Measurements from ENCODE around the gene ATG2B. TPM values are rescaled to one million over a fixed set of nuclear protein-coding genes. Genes with fewer than 3 reads are reported as not detected.

The ATG2B gene
- total and polyA plus RNA-seq, 2 donors (not counting 1 experiment from before 2014, with no cell fraction given): 15.0 to 30.9 TPM

DNA sequence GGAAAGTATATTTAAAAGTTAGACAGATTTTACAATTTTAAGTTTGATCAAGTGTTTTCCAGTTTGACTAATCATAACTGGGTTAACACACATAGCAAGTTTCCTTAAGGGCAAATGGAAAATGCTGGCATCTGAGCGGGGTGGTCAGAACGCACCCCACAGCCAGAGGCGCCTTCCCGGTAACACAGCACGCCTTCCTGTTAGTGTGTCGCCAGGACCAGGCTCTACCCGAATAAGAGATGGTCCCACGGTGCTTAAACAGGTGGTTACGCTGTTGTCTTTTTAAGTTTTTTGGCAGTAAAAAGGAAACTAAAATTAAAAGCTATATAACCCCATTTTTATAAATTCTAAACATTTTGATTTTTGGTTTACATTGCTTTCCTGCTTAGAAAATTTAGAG is 79.1 kb downstream of the ATG2B start:
- no peaks in the 10 kb centered on the region for H3K4me1 ChIP-seq (ENCODE audit: control insufficient read depth, extremely low read depth, insufficient read depth, low read length)
- H2AFZ ChIP-seq (ENCODE audit: low read length): no peak overlapping the region
- H3K27ac ChIP-seq (ENCODE audit: insufficient read depth, low read length): no peak overlapping the region
- H3K9me3 ChIP-seq (ENCODE audit: control insufficient read depth, insufficient read depth, low read depth, low read length): no peaks in the 10 kb centered on the region
- H4K20me1 ChIP-seq (ENCODE audit: control insufficient read depth, extremely low read depth, insufficient read depth, low read length): no peaks in the 10 kb centered on the region
- no peaks in the 10 kb centered on the region for H3K79me2 ChIP-seq (ENCODE audit: control insufficient read depth, insufficient read depth, low read length)
- H3K36me3 ChIP-seq (ENCODE audit: control insufficient read depth, insufficient read depth, low read length): peaks cover 4% of the 10 kb centered on the region
- H3K4me2 ChIP-seq (ENCODE audit: extremely low read depth, insufficient read depth, low read length): no peak overlapping the region
- H3K27me3 ChIP-seq (ENCODE audit: control insufficient read depth, insufficient read depth, low read length): no peaks in the 10 kb centered on the region
- no peak overlapping the region for H3K9ac ChIP-seq (ENCODE audit: insufficient read depth, low read length)
- TF ChIP-seq EZH2 (IDR thresholded peaks at IDR 0.05; ENCODE audit: low read length, missing control alignments): no peak
- TF ChIP-seq, protein P1, sequence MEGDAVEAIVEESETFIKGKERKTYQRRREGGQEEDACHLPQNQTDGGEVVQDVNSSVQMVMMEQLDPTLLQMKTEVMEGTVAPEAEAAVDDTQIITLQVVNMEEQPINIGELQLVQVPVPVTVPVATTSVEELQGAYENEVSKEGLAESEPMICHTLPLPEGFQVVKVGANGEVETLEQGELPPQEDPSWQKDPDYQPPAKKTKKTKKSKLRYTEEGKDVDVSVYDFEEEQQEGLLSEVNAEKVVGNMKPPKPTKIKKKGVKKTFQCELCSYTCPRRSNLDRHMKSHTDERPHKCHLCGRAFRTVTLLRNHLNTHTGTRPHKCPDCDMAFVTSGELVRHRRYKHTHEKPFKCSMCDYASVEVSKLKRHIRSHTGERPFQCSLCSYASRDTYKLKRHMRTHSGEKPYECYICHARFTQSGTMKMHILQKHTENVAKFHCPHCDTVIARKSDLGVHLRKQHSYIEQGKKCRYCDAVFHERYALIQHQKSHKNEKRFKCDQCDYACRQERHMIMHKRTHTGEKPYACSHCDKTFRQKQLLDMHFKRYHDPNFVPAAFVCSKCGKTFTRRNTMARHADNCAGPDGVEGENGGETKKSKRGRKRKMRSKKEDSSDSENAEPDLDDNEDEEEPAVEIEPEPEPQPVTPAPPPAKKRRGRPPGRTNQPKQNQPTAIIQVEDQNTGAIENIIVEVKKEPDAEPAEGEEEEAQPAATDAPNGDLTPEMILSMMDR (conservative IDR thresholded peaks at IDR 0.05 in 1 of 2, IDR thresholded peaks at IDR 0.05 in 1 of 2; ENCODE audit: low read depth in 1 of 2, low read length in 2 of 2): no peak
- DNase-seq (ENCODE audit: low read depth in 2 of 2): no peak
- H3K4me3 ChIP-seq (replicated peaks in 1 of 4; ENCODE audit: control extremely low read depth in 1 of 4, insufficient read depth in 1 of 4, low read depth in 3 of 4, low read length in 4 of 4): no peak overlapping the region

DNA sequence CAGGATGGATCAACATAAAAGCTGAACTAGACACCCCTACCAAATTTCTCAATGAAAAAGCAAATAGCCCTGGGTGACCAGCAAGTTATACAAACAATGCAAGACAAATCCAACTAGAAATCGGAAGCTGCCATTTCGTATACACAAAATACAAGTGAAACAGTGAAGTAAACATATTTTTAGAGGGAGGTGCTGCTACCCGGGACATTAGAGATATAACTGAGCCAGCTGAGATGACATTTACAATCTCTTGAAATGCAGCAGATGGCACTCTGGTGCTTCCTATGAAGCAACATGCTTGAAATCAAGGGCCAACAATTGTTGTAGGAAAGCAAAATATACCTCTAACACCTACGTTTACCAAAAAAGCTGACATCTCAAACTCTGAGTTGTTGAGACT is 81.7 kb downstream of the ATG2B start:
- no peak overlapping the region for H2AFZ ChIP-seq (ENCODE audit: low read length)
- H3K9me3 ChIP-seq (ENCODE audit: control insufficient read depth, insufficient read depth, low read depth, low read length): peaks cover 2% of the 10 kb centered on the region
- H3K79me2 ChIP-seq (ENCODE audit: control insufficient read depth, insufficient read depth, low read length): no peaks in the 10 kb centered on the region
- H3K4me1 ChIP-seq (ENCODE audit: control insufficient read depth, extremely low read depth, insufficient read depth, low read length): no peaks in the 10 kb centered on the region
- no peaks in the 10 kb centered on the region for H4K20me1 ChIP-seq (ENCODE audit: control insufficient read depth, extremely low read depth, insufficient read depth, low read length)
- peak in 1 of 2 donors; percentile 42 for DNase-seq (ENCODE audit: low read depth in 2 of 2)
- H3K9ac ChIP-seq (ENCODE audit: insufficient read depth, low read length): no peak overlapping the region
- peaks cover 4% of the 10 kb centered on the region for H3K36me3 ChIP-seq (ENCODE audit: control insufficient read depth, insufficient read depth, low read length)
- TF ChIP-seq EZH2 (IDR thresholded peaks at IDR 0.05; ENCODE audit: low read length, missing control alignments): no peak
- TF ChIP-seq, protein P1 (conservative IDR thresholded peaks at IDR 0.05 in 1 of 2, IDR thresholded peaks at IDR 0.05 in 1 of 2; ENCODE audit: low read depth in 1 of 2, low read length in 2 of 2): no peak
- no peak overlapping the region for H3K27ac ChIP-seq (ENCODE audit: insufficient read depth, low read length)
- H3K4me2 ChIP-seq (ENCODE audit: extremely low read depth, insufficient read depth, low read length): no peak overlapping the region
- no peak overlapping the region for H3K4me3 ChIP-seq (replicated peaks in 1 of 4; ENCODE audit: control extremely low read depth in 1 of 4, insufficient read depth in 1 of 4, low read depth in 3 of 4, low read length in 4 of 4)
- no peaks in the 10 kb centered on the region for H3K27me3 ChIP-seq (ENCODE audit: control insufficient read depth, insufficient read depth, low read length)

DNA sequence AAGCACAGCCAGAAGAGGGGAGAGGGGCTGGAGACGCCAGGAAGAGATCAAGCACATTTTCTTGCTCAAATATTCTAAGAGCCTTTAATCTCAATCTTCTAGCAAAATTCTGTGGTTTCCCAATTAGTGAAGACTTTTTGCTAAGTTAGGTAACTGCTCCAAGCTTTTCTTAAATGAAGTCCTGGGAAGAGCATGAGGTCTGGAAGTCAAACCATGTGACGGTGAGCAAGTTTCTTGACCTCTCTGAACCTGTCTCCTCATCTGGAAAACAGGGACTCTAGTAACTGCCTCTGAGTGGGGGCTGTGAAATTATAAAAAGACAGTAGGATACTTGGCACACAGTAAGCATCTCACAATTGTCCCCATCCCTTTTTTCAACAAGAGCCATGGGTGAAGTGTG is 83.0 kb downstream of the ATG2B start:
- Histone ChIP-seq H3K9ac (ENCODE audit: insufficient read depth, low read length) (no peak overlapping the region), H3K9me3 (ENCODE audit: control insufficient read depth, insufficient read depth, low read depth, low read length) (peaks cover 2% of the 10 kb centered on the region), H3K27me3 (ENCODE audit: control insufficient read depth, insufficient read depth, low read length) (no peaks in the 10 kb centered on the region), H3K27ac (ENCODE audit: insufficient read depth, low read length) (no peak overlapping the region), H3K4me3 (replicated peaks in 1 of 4; ENCODE audit: control extremely low read depth in 1 of 4, insufficient read depth in 1 of 4, low read depth in 3 of 4, low read length in 4 of 4) (no peak overlapping the region), H3K36me3 (ENCODE audit: control insufficient read depth, insufficient read depth, low read length) (peaks cover 4% of the 10 kb centered on the region), H4K20me1 (ENCODE audit: control insufficient read depth, extremely low read depth, insufficient read depth, low read length) (no peaks in the 10 kb centered on the region), H3K79me2 (ENCODE audit: control insufficient read depth, insufficient read depth, low read length) (no peaks in the 10 kb centered on the region), H3K4me2 (ENCODE audit: extremely low read depth, insufficient read depth, low read length) (no peak overlapping the region), H3K4me1 (ENCODE audit: control insufficient read depth, extremely low read depth, insufficient read depth, low read length) (no peaks in the 10 kb centered on the region), H2AFZ (ENCODE audit: low read length) (no peak overlapping the region)
- no peak for DNase-seq (ENCODE audit: low read depth in 2 of 2)
- no peak for TF ChIP-seq EZH2 (IDR thresholded peaks at IDR 0.05; ENCODE audit: low read length, missing control alignments)
- TF ChIP-seq, protein P1 (conservative IDR thresholded peaks at IDR 0.05 in 1 of 2, IDR thresholded peaks at IDR 0.05 in 1 of 2; ENCODE audit: low read depth in 1 of 2, low read length in 2 of 2): no peak
